ENCODE results near the gene TAOK1. TPM values are rescaled to one million over a fixed set of nuclear protein-coding genes. Genes with fewer than 3 reads are reported as not detected.

The TAOK1 gene
- total RNA-seq, 1 experiment from 2014 or later, result 56.3 TPM

DNA sequence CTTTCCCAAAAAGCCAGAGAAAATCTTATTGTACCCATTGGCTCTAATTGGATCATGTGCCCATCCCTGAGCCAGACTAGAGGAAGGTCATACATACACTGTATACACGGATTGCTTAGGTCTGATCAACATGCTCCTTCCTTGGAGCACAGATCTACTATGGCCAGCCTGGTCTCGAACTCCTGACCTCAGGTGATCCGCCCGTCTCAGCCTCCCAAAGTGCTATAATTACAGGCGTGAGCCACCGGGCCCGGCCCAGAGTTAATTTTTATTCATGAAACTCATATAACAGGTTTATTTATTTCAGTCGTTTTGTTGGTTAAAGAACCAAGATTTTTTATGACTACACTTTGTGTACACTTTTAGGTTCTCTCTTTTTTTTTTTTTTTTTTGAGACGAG is 1.2 kb upstream of the TAOK1 start:
- ChIA-PET CTCF (interaction anchor here (1.6 kb wide), 1 partner anchor 19 kb away, joined by 6 read pairs; no protein-coding TSS in a partner anchor), RAD21 (ENCODE audit: low non-redundant PET in 1 of 2, low total read pairs in 2 of 2, uncharacterized antibody in 2 of 2, unreplicated experiment in 2 of 2) (no interaction called here), POLR2A (no interaction called here)
- Histone ChIP-seq H2AFZ (ENCODE audit: low read depth, low read length, poor library complexity, severe bottlenecking) (no peak overlapping the region), H3K27ac (ENCODE audit: low read depth, low read length) (no peak overlapping the region), H3K79me2 (ENCODE audit: insufficient read depth, low read length) (peaks cover 32% of the 10 kb centered on the region), H4K20me1 (ENCODE audit: insufficient read depth) (no peaks in the 10 kb centered on the region), H3K4me1 (ENCODE audit: control insufficient read depth in 1 of 2, insufficient read depth in 2 of 2, low read length in 2 of 2) (peaks cover 2 to 16% of the 10 kb centered on the region in 2 experiments; a peak in 3 of 4 replicates), H3K9me2 (ENCODE audit: insufficient read depth) (no peaks in the 10 kb centered on the region), H3K9me3 (ENCODE audit: control insufficient read depth in 1 of 2, insufficient read depth in 1 of 2, low read depth in 1 of 2, low read length in 2 of 2) (no peaks in the 10 kb centered on the region), H3K36me3 (ENCODE audit: control insufficient read depth in 1 of 2, insufficient read depth in 2 of 2, low read length in 2 of 2) (no peaks in the 10 kb centered on the region), H3K4me3 (replicated peaks in 1 of 2; ENCODE audit: low read depth in 1 of 2, low read length in 2 of 2) (no peak overlapping the region), H3K4me2 (ENCODE audit: low read length) (peak overlapping the region; percentile 86; the same call in 1 of the 2 replicates), H3K27me3 (ENCODE audit: insufficient read depth, low read length) (no peaks in the 10 kb centered on the region), H3K9ac (ENCODE audit: low read length) (no peak overlapping the region)
- BruUV-seq (replicated peaks), result no TSS peak
- ATAC-seq, result no peak
- no peak for TF ChIP-seq TCF7L2 (IDR thresholded peaks at IDR 0.05; ENCODE audit: borderline replicate concordance, extremely low read depth, insufficient read depth, insufficient read length)
- no peak for TF ChIP-seq EZH2phosphoT487 (IDR thresholded peaks at IDR 0.05; ENCODE audit: borderline replicate concordance)
- TF ChIP-seq ELF1 (IDR thresholded peaks at IDR 0.05; ENCODE audit: borderline replicate concordance, low read depth), result no peak
- TF ChIP-seq CEBPB (IDR thresholded peaks at IDR 0.05; ENCODE audit: low read depth), result no peak
- no peak for TF ChIP-seq YY1 (IDR thresholded peaks at IDR 0.05; ENCODE audit: extremely low read depth, insufficient replicate concordance, low read depth, low read length)
- TF ChIP-seq, protein P1, sequence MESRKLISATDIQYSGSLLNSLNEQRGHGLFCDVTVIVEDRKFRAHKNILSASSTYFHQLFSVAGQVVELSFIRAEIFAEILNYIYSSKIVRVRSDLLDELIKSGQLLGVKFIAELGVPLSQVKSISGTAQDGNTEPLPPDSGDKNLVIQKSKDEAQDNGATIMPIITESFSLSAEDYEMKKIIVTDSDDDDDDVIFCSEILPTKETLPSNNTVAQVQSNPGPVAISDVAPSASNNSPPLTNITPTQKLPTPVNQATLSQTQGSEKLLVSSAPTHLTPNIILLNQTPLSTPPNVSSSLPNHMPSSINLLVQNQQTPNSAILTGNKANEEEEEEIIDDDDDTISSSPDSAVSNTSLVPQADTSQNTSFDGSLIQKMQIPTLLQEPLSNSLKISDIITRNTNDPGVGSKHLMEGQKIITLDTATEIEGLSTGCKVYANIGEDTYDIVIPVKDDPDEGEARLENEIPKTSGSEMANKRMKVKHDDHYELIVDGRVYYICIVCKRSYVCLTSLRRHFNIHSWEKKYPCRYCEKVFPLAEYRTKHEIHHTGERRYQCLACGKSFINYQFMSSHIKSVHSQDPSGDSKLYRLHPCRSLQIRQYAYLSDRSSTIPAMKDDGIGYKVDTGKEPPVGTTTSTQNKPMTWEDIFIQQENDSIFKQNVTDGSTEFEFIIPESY (IDR thresholded peaks at IDR 0.05; ENCODE audit: extremely low read depth, insufficient replicate concordance, low read length), result no peak
- no peak for TF ChIP-seq SP1 (IDR thresholded peaks at IDR 0.05; ENCODE audit: low read depth)
- no peak for TF ChIP-seq SRF (IDR thresholded peaks at IDR 0.05; ENCODE audit: low read depth)
- TF ChIP-seq ZNF274 (IDR thresholded peaks at IDR 0.05; ENCODE audit: low read depth, low read length), result no peak
- TF ChIP-seq, protein P2, sequence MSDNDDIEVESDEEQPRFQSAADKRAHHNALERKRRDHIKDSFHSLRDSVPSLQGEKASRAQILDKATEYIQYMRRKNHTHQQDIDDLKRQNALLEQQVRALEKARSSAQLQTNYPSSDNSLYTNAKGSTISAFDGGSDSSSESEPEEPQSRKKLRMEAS (IDR thresholded peaks at IDR 0.05), result no peak
- no peak for TF ChIP-seq FOSL1 (IDR thresholded peaks at IDR 0.05; ENCODE audit: low read depth)
- TF ChIP-seq, protein P3, sequence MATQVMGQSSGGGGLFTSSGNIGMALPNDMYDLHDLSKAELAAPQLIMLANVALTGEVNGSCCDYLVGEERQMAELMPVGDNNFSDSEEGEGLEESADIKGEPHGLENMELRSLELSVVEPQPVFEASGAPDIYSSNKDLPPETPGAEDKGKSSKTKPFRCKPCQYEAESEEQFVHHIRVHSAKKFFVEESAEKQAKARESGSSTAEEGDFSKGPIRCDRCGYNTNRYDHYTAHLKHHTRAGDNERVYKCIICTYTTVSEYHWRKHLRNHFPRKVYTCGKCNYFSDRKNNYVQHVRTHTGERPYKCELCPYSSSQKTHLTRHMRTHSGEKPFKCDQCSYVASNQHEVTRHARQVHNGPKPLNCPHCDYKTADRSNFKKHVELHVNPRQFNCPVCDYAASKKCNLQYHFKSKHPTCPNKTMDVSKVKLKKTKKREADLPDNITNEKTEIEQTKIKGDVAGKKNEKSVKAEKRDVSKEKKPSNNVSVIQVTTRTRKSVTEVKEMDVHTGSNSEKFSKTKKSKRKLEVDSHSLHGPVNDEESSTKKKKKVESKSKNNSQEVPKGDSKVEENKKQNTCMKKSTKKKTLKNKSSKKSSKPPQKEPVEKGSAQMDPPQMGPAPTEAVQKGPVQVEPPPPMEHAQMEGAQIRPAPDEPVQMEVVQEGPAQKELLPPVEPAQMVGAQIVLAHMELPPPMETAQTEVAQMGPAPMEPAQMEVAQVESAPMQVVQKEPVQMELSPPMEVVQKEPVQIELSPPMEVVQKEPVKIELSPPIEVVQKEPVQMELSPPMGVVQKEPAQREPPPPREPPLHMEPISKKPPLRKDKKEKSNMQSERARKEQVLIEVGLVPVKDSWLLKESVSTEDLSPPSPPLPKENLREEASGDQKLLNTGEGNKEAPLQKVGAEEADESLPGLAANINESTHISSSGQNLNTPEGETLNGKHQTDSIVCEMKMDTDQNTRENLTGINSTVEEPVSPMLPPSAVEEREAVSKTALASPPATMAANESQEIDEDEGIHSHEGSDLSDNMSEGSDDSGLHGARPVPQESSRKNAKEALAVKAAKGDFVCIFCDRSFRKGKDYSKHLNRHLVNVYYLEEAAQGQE (IDR thresholded peaks at IDR 0.05; ENCODE audit: low read depth), result no peak
- no peak for TF ChIP-seq EZH2 (IDR thresholded peaks at IDR 0.05)
- no peak for TF ChIP-seq CBX3 (IDR thresholded peaks at IDR 0.05; ENCODE audit: low read depth)
- TF ChIP-seq ZFX (IDR thresholded peaks at IDR 0.05), result no peak
- no peak for TF ChIP-seq POLR2A (IDR thresholded peaks at IDR 0.05; ENCODE audit: borderline replicate concordance, extremely low read depth, insufficient read depth, insufficient read length)
- TF ChIP-seq EGR1 (IDR thresholded peaks at IDR 0.05; ENCODE audit: low read depth), result no peak
- TF ChIP-seq, protein P4, sequence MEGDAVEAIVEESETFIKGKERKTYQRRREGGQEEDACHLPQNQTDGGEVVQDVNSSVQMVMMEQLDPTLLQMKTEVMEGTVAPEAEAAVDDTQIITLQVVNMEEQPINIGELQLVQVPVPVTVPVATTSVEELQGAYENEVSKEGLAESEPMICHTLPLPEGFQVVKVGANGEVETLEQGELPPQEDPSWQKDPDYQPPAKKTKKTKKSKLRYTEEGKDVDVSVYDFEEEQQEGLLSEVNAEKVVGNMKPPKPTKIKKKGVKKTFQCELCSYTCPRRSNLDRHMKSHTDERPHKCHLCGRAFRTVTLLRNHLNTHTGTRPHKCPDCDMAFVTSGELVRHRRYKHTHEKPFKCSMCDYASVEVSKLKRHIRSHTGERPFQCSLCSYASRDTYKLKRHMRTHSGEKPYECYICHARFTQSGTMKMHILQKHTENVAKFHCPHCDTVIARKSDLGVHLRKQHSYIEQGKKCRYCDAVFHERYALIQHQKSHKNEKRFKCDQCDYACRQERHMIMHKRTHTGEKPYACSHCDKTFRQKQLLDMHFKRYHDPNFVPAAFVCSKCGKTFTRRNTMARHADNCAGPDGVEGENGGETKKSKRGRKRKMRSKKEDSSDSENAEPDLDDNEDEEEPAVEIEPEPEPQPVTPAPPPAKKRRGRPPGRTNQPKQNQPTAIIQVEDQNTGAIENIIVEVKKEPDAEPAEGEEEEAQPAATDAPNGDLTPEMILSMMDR (IDR thresholded peaks at IDR 0.05 in 2 of 3, conservative IDR thresholded peaks at IDR 0.05 in 1 of 3; ENCODE audit: borderline replicate concordance in 1 of 3, insufficient read depth in 1 of 3, low read depth in 2 of 3, low read length in 2 of 3), result no peak
- TF ChIP-seq, protein P5, sequence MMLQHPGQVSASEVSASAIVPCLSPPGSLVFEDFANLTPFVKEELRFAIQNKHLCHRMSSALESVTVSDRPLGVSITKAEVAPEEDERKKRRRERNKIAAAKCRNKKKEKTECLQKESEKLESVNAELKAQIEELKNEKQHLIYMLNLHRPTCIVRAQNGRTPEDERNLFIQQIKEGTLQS (IDR thresholded peaks at IDR 0.05), result no peak
- intact Hi-C loops (cut with micrococcal nuclease), result no loop called here
- DNase-seq (ENCODE audit: low read depth, low spot score), result no peak

Measured in HCT116 (cell line).